ENCODE results near the gene PPDPF. TPM values are rescaled to one million over a fixed set of nuclear protein-coding genes. Genes with fewer than 3 reads are reported as not detected.

PPDPF gene
- polyA plus RNA-seq, 1 donor from 2014 or later, result 95.1 TPM

DNA sequence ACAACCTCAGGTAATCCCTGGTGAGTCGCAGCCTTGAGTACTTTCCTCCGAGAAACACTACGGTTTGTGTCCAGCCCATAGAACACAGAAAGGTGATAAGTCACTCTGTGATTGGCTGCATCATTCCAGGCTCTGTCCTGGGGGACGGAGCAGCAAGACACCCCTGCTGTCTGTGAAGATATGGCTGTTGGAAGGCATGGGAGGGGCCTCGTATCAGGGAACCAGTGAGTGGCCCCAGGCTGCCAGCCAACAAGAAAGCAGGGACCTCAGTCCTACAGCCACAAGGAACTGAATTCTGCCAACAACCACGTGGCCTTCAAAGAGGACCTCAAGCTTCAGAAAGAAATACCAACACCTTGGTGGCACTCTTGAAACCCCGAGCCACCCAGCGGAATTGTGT is 15.3 kb upstream of the PPDPF start:
- no peaks in the 10 kb centered on the region for H4K20me1 ChIP-seq (ENCODE audit: insufficient read depth)
- no peaks in the 10 kb centered on the region for H3K9me2 ChIP-seq (ENCODE audit: insufficient read depth, low read length)
- H3F3A ChIP-seq (ENCODE audit: insufficient read depth, low read length, poor library complexity, severe bottlenecking), result no peaks in the 10 kb centered on the region
- no peak for TF ChIP-seq EZH2 (IDR thresholded peaks at IDR 0.05; ENCODE audit: borderline replicate concordance, insufficient read depth, low read length, poor library complexity, severe bottlenecking)
- no peak for TF ChIP-seq SMC3 (conservative IDR thresholded peaks at IDR 0.05; ENCODE audit: poor library complexity)
- H3K27ac ChIP-seq (ENCODE audit: low read length), result no peak overlapping the region
- H3K9me3 ChIP-seq (ENCODE audit: low read length), result peaks cover 9% of the 10 kb centered on the region
- no peaks in the 10 kb centered on the region for H3K79me2 ChIP-seq (replicated peaks; ENCODE audit: insufficient read depth, low read length)
- H3K4me3 ChIP-seq (ENCODE audit: low read length), result no peak overlapping the region
- H3K9ac ChIP-seq (ENCODE audit: low read length), result no peak overlapping the region
- no peaks in the 10 kb centered on the region for H3K36me3 ChIP-seq (ENCODE audit: insufficient read depth, low read length)
- H3K27me3 ChIP-seq (ENCODE audit: insufficient read depth, low read depth, low read length), result no peaks in the 10 kb centered on the region
- H3K4me2 ChIP-seq (ENCODE audit: low read length), result no peak overlapping the region
- no peak overlapping the region for H2AFZ ChIP-seq (ENCODE audit: low read depth, low read length)

DNA sequence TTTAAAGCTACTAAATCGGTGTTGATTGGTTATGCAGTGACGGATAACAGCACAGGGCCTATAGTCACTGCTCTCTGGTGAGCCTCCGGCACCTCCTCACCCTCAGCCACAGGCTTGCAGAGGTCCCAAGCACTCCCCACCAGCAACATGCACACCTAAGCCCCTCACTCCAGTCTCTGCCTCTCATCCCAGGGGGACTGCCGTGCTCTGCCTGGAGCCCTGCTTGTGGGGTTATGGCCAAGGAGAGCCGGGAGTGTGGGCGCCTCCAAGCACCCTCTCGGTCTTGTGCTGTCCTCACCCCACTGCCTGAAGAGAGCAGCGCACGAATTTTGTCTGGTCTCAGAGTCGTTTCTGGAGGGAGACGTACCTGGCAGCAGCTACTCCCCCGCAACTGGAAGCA is 14.8 kb upstream of the PPDPF start:
- H2AFZ ChIP-seq (ENCODE audit: low read depth, low read length), result no peak overlapping the region
- no peak overlapping the region for H3K9ac ChIP-seq (ENCODE audit: low read length)
- H3K27me3 ChIP-seq (ENCODE audit: insufficient read depth, low read depth, low read length), result no peaks in the 10 kb centered on the region
- no peaks in the 10 kb centered on the region for H3F3A ChIP-seq (ENCODE audit: insufficient read depth, low read length, poor library complexity, severe bottlenecking)
- no peaks in the 10 kb centered on the region for H3K9me2 ChIP-seq (ENCODE audit: insufficient read depth, low read length)
- peaks cover 9% of the 10 kb centered on the region for H3K9me3 ChIP-seq (ENCODE audit: low read length)
- H4K20me1 ChIP-seq (ENCODE audit: insufficient read depth), result no peaks in the 10 kb centered on the region
- H3K27ac ChIP-seq (ENCODE audit: low read length), result no peak overlapping the region
- no peaks in the 10 kb centered on the region for H3K79me2 ChIP-seq (replicated peaks; ENCODE audit: insufficient read depth, low read length)
- TF ChIP-seq TAF1 (IDR thresholded peaks at IDR 0.05; ENCODE audit: low read depth), result no peak
- TF ChIP-seq, protein P1, sequence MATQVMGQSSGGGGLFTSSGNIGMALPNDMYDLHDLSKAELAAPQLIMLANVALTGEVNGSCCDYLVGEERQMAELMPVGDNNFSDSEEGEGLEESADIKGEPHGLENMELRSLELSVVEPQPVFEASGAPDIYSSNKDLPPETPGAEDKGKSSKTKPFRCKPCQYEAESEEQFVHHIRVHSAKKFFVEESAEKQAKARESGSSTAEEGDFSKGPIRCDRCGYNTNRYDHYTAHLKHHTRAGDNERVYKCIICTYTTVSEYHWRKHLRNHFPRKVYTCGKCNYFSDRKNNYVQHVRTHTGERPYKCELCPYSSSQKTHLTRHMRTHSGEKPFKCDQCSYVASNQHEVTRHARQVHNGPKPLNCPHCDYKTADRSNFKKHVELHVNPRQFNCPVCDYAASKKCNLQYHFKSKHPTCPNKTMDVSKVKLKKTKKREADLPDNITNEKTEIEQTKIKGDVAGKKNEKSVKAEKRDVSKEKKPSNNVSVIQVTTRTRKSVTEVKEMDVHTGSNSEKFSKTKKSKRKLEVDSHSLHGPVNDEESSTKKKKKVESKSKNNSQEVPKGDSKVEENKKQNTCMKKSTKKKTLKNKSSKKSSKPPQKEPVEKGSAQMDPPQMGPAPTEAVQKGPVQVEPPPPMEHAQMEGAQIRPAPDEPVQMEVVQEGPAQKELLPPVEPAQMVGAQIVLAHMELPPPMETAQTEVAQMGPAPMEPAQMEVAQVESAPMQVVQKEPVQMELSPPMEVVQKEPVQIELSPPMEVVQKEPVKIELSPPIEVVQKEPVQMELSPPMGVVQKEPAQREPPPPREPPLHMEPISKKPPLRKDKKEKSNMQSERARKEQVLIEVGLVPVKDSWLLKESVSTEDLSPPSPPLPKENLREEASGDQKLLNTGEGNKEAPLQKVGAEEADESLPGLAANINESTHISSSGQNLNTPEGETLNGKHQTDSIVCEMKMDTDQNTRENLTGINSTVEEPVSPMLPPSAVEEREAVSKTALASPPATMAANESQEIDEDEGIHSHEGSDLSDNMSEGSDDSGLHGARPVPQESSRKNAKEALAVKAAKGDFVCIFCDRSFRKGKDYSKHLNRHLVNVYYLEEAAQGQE (IDR thresholded peaks at IDR 0.05; ENCODE audit: borderline replicate concordance), result no peak
- no peak for TF ChIP-seq RAD21 (conservative IDR thresholded peaks at IDR 0.05)
- TF ChIP-seq SMC3 (conservative IDR thresholded peaks at IDR 0.05; ENCODE audit: poor library complexity), result no peak
- TF ChIP-seq EP300 (conservative IDR thresholded peaks at IDR 0.05; ENCODE audit: poor library complexity, severe bottlenecking), result no peak
- TF ChIP-seq, protein P2, sequence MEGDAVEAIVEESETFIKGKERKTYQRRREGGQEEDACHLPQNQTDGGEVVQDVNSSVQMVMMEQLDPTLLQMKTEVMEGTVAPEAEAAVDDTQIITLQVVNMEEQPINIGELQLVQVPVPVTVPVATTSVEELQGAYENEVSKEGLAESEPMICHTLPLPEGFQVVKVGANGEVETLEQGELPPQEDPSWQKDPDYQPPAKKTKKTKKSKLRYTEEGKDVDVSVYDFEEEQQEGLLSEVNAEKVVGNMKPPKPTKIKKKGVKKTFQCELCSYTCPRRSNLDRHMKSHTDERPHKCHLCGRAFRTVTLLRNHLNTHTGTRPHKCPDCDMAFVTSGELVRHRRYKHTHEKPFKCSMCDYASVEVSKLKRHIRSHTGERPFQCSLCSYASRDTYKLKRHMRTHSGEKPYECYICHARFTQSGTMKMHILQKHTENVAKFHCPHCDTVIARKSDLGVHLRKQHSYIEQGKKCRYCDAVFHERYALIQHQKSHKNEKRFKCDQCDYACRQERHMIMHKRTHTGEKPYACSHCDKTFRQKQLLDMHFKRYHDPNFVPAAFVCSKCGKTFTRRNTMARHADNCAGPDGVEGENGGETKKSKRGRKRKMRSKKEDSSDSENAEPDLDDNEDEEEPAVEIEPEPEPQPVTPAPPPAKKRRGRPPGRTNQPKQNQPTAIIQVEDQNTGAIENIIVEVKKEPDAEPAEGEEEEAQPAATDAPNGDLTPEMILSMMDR (IDR thresholded peaks at IDR 0.05; ENCODE audit: poor library complexity, severe bottlenecking), result no peak
- no peak for TF ChIP-seq EZH2 (IDR thresholded peaks at IDR 0.05; ENCODE audit: borderline replicate concordance, insufficient read depth, low read length, poor library complexity, severe bottlenecking)
- TF ChIP-seq POLR2AphosphoS5 (IDR thresholded peaks at IDR 0.05), result no peak
- no peak for TF ChIP-seq MXI1 (conservative IDR thresholded peaks at IDR 0.05; ENCODE audit: poor library complexity, severe bottlenecking)
- no peaks in the 10 kb centered on the region for H3K36me3 ChIP-seq (ENCODE audit: insufficient read depth, low read length)
- H3K4me2 ChIP-seq (ENCODE audit: low read length), result no peak overlapping the region
- H3K4me3 ChIP-seq (ENCODE audit: low read length), result no peak overlapping the region
